ENCODE measurements around the gene HOXA6.
A peak's percentile ranks its signal among the peaks of the same experiment; 100 is the strongest.

HOXA6 gene

DNA sequence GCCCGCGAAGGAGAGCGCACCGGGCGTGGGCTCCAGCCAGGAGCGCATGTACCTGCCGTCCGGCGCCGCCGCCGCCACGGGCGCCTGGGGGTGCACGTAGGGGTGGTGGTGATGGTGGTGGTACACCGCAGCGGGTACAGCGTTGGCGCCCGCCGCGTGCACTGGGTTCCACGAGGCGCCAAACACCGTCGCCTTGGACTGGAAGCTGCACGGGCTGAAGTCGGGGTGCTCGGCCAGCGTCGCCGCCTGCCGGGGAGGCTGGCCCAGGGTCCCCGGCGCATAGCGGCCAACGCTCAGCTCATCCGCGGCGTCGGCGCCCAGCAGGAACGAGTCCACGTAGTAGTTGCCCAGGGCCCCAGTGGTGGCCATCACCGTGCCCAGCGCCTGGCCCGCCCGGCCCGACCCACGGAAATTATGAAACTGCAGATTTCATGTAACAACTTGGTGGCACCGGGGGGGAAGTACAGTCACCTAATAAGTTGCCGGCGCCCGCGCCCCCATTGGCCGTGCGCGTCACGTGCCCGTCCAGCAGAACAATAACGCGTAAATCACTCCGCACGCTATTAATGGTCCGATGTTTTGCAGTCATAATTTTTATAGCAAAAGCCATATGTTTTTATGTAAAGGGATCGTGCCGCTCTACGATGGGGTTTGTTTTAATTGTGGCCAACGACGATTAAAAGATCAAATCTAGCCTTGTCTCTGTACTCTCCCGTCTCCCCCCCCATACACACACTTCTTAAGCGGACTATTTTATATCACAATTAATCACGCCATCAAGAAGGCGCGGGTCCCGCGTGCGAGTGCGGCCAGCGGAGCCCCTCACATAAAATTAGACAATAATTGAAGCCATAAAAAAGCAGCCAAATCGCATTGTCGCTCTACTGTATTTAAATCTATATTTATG lies 17.8 kb upstream of the HOXA6 start, which contains the start of gene HOXA9:
Gene HOXA9 (minus strand): TSS at position 449 of the 907 bp plus-strand sequence. CDS start 80 bp downstream, at position 369.
- DNase-seq: no peak
- intact Hi-C loops (cut with DNase I): loop anchor here (10.0 kb wide), 1 partner anchor 1301 kb away; no protein-coding TSS in a partner anchor

DNA sequence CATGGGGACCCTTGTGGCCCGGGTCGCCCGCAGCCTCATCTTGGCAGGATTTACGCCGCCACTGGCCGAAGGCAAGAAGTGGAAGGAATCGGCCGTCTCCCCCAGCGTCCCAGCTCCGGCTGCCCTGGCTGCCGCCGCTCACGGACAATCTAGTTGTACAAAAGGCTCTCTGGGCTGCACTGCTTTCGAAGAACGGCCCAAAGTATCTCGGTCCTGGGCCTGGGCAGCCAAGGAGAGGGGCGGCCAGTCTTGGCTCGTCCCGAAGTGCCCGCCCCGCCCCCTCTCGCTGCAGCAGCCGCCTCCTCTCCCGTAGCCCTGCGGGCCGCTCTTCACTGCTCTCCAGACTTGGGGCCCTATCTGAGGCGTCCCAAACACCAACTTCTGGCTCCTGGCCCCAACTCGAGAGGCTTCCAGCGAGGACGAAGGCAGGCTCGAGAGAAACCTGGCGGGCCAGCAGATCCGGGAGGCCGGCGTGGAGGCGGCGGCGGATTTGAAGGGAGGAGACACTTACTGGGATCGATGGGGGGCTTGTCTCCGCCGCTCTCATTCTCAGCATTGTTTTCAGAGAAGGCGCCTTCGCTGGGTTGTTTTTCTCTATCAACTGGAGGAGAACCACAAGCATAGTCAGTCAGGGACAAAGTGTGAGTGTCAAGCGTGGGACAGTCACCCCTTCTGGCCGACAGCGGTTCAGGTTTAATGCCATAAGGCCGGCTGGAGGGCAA lies 17.0 kb upstream of the HOXA6 start:
- intact Hi-C loops (cut with DNase I): loop anchor here (5.0 to 10.0 kb wide), 2 partner anchors 797 to 1300 kb away; no protein-coding TSS in a partner anchor
- DNase-seq: no peak

DNA sequence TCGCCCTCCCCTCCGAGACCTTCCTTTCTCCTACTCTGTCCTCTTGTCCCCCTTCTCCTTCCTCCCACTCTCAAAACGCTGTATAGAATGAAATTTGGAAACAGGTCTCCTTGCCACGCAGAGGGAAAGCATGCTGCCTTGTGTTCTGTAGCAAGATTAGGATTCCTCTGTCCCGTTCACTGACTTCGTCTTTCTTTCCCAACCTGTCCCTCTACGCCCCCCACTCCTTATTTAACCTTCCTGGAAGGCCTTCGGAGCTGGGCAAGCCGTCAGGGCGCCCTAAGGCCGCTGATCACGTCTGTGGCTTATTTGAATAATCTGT lies 16.4 kb upstream of the HOXA6 start:
- DNase-seq: no peak
- intact Hi-C loops (cut with DNase I): loop anchor here (5.0 to 10.0 kb wide), 2 partner anchors 797 to 1299 kb away; no protein-coding TSS in a partner anchor

DNA sequence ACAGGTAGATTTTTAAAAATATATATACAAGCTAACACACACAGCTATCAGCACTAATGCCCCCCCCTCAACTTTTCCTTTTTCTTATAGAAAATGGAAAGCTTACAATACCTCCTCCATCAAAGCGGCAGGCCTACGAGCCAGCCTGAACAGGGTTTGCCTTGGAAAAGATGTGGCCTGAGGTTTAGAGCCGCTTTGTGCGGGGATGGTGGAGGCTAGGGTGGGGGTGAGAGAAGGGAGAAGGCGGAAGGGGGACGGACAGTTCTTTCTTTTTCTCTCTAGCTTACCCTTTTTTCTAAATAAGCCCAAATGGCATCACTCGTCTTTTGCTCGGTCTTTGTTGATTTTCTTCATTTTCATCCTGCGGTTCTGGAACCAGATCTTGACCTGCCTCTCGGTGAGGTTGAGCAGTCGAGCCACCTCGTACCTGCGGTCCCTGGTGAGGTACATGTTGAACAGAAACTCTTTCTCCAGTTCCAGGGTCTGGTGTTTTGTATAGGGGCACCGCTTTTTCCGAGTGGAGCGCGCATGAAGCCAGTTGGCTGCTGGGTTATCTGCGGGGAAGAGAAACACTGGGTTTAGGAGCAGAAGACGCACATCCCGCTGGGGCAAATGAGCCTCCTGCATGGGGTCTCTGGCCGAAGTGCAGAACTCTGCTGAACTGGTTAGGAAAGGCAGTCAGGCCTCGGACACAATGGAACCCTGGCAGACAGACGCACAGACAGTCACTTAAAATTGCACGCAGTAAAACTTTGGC lies 15.9 kb upstream of the HOXA6 start:
- DNase-seq: peak in 1 of 42 donors; percentile 7
- intact Hi-C loops (cut with DNase I): loop anchor here (5.0 to 10.0 kb wide), 2 partner anchors 796 to 1299 kb away; no protein-coding TSS in a partner anchor

DNA sequence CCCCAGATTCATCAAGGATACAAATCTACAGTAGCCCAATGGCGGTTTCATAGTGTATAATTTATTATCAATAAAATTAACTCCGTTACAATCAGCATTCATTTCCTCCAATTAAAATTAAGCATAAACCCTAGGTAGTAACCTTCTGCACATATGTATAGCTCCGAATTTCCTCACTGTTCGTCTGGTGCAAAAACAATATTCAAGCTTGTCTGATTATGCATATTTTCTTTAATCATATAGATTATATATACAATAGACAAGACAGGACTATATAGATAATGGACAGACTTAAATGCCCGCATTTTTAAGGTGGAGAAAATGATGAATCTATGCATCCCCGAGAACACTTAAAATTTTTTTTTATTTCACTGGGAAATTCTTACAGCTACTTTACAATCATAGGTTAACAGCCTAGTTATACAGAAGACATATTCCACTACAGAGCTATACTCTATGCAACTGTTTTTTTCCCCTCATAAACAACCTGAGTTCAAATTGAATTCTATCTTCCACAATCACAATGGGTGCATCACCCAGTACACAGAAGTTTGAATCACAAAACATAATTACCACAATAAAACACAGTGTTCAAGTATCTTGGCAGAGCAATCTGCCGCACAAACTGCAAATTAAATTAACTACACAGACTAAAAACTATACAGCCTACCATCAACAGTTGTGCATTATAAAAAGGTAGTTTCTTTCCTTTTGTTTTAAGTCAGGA lies 15.2 kb upstream of the HOXA6 start:
- intact Hi-C loops (cut with DNase I): loop anchor here (5.0 to 10.0 kb wide), 2 partner anchors 795 to 1298 kb away; no protein-coding TSS in a partner anchor

DNA sequence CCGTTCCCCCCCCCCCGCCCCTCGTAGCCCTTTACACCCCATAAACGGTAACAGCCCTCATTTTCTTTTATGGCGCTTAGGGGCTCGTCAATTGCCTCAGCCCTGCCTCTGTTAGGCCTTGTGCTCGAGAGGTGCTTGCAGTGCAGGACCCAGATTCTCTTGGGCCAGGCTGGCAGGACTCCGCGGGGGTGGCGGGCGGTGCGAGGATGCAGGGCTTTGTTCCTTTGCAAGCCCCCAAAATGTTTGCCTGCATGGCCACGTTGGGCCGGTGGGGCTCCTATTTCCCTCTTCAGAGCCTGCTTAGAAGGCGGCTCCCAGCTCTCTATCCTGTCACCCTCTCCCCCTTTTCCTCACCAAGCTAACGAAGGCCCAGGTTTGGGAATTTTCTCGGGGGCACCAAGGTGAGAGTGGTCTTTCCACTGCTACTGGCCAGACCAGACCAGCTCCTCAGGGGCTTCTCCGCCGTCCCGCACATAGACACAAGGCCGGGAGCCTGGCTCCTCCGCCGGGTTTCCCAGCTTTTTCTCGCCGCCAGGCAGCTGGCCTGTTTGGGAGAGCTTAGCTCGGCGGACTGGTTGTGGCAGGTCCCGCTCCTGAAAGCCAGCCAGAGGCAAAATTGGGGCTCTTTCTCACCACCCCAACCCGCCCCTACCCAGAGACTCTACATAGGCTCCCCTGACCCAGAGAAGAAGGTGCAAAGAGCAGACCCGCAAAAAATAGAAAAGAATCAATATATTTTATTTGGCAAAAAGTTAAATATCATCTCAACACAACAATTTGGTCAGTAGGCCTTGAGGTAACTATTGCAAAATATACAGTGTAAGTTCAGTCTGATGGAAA lies 14.4 kb upstream of the HOXA6 start:
- intact Hi-C loops (cut with DNase I): loop anchor here (2.0 to 10.0 kb wide), 3 partner anchors 479 to 1297 kb away; no protein-coding TSS in a partner anchor
- peak in 1 of 42 donors; percentile 15 for DNase-seq

More for the DNA sequence above, 15.2 kb upstream of the HOXA6 start:
- DNase-seq: no peak

DNA sequence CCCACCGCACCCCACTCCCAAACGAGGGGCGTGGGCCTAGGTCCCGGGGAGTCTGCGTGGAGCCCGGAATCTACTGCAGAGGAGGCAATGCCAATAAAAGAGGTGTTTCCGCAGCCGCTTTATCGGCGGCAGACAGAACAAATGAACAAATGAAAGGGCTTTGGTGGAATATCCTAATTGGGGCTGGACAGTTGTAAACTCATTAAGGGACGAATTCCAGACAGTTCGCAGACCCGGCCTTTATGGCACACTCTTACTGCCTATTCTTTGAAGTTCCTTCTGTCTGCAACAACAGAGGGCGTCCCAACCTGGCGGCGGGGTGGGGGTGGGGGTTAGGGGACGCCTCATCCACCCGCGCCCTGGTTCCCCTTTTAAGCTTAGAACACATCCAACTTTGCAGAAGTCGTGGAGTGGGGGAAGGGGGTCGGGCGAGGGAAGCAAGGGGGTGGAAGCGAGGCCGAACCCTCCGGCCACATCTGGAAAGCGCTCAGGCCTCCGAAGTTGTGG lies 13.7 kb upstream of the HOXA6 start:
- DNase-seq: peak in 4 of 42 donors; percentile 13 to 56 (median 36)
- intact Hi-C loops (cut with DNase I): loop anchor here (2.0 to 10.0 kb wide), 3 partner anchors 478 to 1296 kb away; no protein-coding TSS in a partner anchor

DNA sequence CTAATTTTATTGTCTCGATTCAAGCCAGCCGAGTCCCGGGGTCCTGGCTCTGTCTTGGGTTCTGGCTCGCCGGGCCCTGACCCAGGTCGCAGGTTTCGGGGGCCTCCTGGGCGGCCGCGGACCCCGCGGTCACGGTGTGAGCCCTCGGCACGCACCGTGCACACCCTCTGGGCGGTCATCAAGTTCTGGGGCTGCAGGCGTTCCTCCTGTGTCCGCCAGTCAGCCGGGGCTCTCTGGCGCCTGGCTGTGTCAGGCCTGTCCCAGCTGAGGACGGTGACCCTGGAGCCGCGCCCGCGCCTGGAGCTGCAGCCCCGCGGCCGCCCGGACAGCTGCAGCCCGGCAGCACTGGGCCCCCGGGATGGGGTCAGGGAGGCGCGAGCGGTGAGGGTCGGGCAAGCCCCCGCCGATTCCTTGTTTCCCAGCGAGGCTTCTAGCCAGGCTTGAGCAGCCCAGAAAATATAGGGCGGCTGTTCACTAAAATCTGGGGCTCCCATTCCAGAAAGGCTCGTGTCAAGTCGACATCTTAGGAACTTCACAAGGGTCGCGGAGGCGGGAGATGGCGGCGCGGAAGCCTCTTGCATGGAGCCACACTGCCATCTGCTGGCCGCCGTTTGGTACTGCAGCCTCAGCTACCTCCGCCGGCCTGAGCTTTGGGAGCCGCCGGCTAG lies 13.1 kb upstream of the HOXA6 start:
- DNase-seq: peak; percentile 72 to 94 (median 84)
- intact Hi-C loops (cut with DNase I): loop anchor here (2.0 to 10.0 kb wide), 3 partner anchors 478 to 1296 kb away; no protein-coding TSS in a partner anchor

DNA sequence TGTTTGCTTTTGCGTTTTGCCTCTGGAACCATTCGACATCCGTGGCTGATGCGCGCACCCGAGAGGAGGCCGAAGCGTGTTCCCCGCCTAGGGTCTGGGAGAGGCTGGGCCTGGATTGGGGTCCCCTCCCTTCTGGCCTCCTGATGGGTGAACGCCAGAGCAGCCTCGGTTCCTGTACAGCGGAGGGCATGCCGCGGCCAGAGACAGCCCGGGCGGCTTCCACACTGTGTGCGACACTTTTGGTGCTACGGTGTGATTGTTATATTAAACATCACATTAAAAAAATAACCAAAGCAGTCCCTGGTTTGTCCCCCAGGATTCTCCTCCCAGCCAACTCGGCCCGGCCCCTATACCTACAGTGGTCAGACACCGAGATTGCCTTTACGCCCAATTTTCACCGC lies 12.6 kb upstream of the HOXA6 start:
- DNase-seq: peak in 1 of 42 donors; percentile 11
- intact Hi-C loops (cut with DNase I): loop anchor here (2.0 to 10.0 kb wide), 3 partner anchors 477 to 1295 kb away; no protein-coding TSS in a partner anchor

DNA sequence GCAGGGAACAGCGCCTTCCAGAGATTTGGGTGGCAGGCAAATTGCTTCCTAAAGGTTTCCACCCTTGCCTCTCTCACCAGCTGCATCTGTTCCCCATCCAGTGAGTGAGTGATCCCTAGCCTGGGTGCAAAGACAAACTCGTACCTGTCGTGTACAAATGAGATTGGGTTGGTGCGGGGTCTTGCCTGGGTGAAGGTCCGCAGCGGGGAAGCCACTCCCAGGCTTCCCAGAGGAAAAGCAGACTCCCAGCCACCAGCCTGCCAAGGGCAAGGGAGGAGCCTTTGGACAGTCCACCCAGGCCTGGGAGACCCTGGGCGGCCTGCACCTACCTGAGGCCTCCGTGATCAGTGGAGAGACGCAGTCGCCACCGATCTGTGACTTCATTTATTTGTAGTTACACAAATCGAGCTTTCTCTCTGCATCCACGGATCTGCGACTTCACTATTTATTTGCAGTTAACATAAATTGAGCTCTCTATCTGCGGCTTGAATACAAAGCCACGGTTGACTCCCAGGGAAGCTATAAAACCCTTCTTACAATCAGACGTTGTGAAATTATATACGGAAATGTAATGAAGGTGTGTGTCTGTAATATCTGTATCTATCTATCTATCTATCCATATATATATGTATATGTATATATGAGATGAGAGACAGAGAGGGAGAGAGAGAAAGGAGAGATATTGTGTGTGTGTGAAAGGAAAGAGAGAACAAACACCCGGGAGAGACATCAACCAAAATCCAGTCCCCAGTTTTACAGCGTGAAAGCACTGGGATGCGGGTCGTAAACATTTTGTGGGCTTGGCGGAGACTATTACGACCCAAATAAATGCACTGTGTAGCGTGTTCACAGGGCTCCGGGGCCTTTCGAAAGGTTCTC lies 11.9 kb upstream of the HOXA6 start:
- peak in 4 of 42 donors; percentile 1 to 14 (median 8) for DNase-seq
- intact Hi-C loops (cut with DNase I): loop anchor here (2.0 to 10.0 kb wide), 3 partner anchors 477 to 1295 kb away; no protein-coding TSS in a partner anchor

DNA sequence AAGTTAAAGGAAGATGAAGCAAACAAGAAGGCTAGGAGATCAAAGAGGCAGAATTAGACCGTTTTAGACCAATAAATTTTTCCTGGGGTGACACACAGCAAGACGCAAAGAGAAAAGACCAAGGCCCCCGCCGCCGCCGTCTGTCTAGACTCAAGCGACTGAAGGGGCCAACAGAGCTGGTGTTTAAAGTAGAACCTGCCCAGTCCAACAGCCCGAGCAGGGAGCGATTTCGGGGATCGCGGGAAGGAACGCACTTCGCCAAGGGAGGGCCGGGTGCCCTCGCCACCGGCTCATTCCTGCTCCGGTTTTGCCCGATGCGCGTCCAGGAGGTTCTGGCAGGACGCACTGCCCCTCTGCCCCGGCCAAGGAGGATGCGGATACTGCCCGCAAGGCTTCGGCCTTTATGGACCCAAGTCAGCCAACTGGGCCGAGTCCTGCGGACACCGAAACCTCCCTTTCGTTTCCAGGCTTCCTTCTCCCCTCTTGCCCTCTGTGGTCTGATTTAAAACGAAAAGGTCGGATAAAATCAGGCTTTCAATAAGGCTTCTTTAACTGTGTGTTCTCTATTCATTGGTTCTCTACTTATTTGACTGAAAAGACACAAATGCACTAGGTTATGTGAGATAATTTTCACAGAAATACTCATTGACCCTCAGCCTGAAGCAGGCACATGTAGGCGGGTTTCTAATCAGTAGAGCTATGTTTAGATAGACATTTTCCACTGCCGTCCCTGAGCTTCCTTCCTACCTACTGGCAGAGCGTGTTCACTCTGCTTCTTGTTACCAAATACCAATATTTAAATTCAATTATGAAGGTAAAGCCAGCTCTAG lies 11.1 kb upstream of the HOXA6 start:
- intact Hi-C loops (cut with DNase I): no loop called here
- peak in 5 of 42 donors; percentile 3 to 23 (median 11) for DNase-seq

DNA sequence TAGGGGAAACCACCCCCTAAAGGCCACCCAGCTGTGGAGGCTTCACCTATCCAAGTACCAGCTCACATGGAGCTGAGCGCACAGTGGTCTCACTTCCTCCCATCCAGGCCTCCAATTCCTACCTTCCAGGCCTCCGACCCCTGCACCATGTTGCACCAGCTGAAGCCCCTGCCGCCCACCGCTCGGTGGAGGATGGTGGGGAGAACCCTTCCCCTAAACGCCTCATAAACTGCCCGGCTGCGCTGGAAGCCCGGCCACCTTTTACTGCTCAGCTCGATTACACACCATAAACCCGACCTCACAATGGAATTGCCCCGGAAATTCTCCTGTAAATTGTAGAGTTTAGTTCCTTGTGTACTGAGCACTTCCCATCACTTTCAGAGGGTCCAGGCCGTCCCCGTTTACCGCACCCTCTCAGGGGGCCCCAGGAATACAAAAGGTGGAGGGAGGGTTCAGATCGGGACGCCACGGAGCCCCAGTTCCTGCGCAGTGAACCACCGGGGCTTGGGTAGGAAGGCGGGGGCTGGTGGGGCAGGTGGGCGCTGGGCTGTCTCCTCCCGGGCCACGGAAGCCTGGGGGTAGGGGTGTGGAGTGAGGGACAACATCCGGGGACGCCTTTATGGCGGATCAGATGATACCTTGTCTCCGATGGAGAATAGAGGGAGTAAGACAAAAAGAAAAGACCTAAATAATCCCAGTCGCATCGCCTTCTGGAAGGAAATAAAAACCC lies 10.3 kb upstream of the HOXA6 start:
- intact Hi-C loops (cut with DNase I): no loop called here
- peak in 8 of 42 donors; percentile 1 to 22 (median 8) for DNase-seq

DNA sequence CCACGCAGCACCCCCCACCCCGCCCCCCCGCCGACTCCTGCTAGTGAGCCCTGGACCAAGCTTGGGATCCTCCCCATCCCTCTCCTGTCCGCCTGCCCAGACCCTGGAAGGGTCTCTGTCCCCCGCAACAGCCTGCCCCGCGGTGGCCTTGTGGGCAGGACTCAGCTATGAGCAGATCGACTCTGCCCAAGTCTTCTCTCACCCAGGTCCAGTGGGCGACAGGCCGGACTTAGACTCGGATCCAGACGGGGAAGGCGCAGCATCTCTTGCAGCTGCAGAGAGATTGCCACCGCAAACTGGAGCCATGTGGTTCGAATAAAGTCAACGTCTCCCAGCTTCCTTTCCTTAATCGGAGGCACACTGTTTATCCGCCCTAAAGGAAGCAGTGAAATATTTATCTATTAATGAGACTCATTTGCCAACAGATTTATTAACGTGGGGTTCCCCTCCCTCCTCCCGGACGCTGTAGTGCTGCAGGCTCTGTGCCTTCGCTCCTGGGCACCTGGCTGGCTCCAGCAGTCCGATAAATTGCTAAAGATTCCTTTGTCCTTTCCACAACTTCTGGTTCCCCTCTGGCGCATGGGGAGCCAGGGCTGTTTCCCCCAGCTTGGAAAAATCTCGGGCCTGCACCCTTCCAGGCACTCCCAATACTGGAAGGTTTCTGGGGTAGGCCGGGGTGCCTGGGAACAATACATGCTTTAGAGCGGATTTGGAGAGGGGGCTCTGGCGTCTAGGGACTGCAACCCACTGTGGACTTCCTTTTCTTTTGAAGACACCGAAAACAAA lies 9.5 kb upstream of the HOXA6 start:
- peak in 7 of 42 donors; percentile 4 to 27 (median 17) for DNase-seq
- intact Hi-C loops (cut with DNase I): no loop called here

All from head of caudate nucleus (tissue), 42 donors.